WTC11 (cell line): ENCODE measurements around the gene RASGEF1C. TPM values are rescaled to one million over a fixed set of nuclear protein-coding genes. Genes with fewer than 3 reads are reported as not detected.
"Not testable (repeated sequence)": the region's sequence is repeated elsewhere in the genome, so short reads cannot be mapped to it uniquely, and the experiment has no call there.

ENCODE experiments used
- ATAC-seq: fragments of 200-7000 bp; cut with Tn5 transposase; 2 replicates; pipeline ENCODE4 v1.10.0; 2021; ENCODE audit warnings: mild to moderate bottlenecking, moderate library complexity
- CTCF ChIA-PET: fragments of 300-600 bp; sonication (Branson Sonifier 250); formaldehyde crosslinking; loops from one replicate; lab custom pipeline; 2021; ENCODE audit warnings: antibody characterized with exemption; lab: Charles Lee
- POLR2A ChIA-PET: fragments of 350-600 bp; sonication (Branson Sonifier 250); formaldehyde crosslinking; loops from one replicate; lab custom pipeline; 2021; ENCODE audit warnings: antibody characterized with exemption; lab: Charles Lee
- DNase-seq: peaks from one replicate; pipeline ENCODE4 v3.0.0; 2021; ENCODE audit warnings: low spot score
- H3K27ac Mint-ChIP-seq: 2 replicates; pipeline ENCODE4 v1.8.0; 2021; ENCODE audit warnings: mixed read lengths
- H3K27me3 Mint-ChIP-seq: 2 replicates; pipeline ENCODE4 v1.8.0; 2021; ENCODE audit warnings: low read depth, mild to moderate bottlenecking, moderate library complexity, mixed read lengths
- H3K36me3 Mint-ChIP-seq: 2 replicates; pipeline ENCODE4 v1.8.0; 2021; ENCODE audit warnings: mixed read lengths
- H3K4me1 Mint-ChIP-seq: 2 replicates; pipeline ENCODE4 v1.8.0; 2022; ENCODE audit warnings: mixed read lengths
- H3K4me3 Mint-ChIP-seq: 2 replicates; pipeline ENCODE4 v1.8.0; 2021; ENCODE audit warnings: mild to moderate bottlenecking, moderate library complexity, mixed read lengths
- H3K9me3 Mint-ChIP-seq: 2 replicates; pipeline ENCODE4 v1.8.0; 2021; ENCODE audit warnings: mixed read lengths
- ARID4B ChIP-seq: sonication (generic); formaldehyde crosslinking; IDR thresholded peaks from 2 replicates; pipeline ENCODE4 v1.8.0; 2023; ENCODE audit warnings: missing genetic modification reagents, mild to moderate bottlenecking, borderline replicate concordance
- CBFB ChIP-seq: sonication (generic); formaldehyde crosslinking; IDR thresholded peaks from 2 replicates; pipeline ENCODE4 v1.8.1; 2022; ENCODE audit warnings: mild to moderate bottlenecking, low read depth, missing genetic modification reagents
- E2F4 ChIP-seq: sonication (generic); formaldehyde crosslinking; IDR thresholded peaks from 2 replicates; pipeline ENCODE4 v1.8.1; 2022; ENCODE audit warnings: low read depth, mild to moderate bottlenecking, moderate library complexity, missing genetic modification reagents, borderline replicate concordance
- EMX1 ChIP-seq: fragments of 250-450 bp; sonication (Bioruptor Pico); IDR thresholded peaks from 2 replicates; pipeline ENCODE4 v1.8.0; 2021; ENCODE audit warnings: mild to moderate bottlenecking
- GRHL2 ChIP-seq: fragments of 250-450 bp; sonication (Bioruptor Pico); IDR thresholded peaks from 2 replicates; pipeline ENCODE4 v1.8.0; 2022; ENCODE audit warnings: mild to moderate bottlenecking, moderate library complexity; ENCODE audit not compliant: insufficient replicate concordance, severe bottlenecking
- HMGA2 ChIP-seq: fragments of 250-450 bp; sonication (Bioruptor Pico); IDR thresholded peaks from 2 replicates; pipeline ENCODE4 v1.4.0; 2021; ENCODE audit warnings: mild to moderate bottlenecking, moderate library complexity
- KAT7 ChIP-seq: sonication (generic); formaldehyde crosslinking; IDR thresholded peaks from 2 replicates; pipeline ENCODE4 v1.8.1; 2023; ENCODE audit warnings: missing genetic modification reagents, mild to moderate bottlenecking, borderline replicate concordance
- NFYB ChIP-seq: sonication (generic); formaldehyde crosslinking; conservative IDR thresholded peaks from 2 replicates; pipeline ENCODE4 v1.8.0; 2022; ENCODE audit warnings: low read depth, missing genetic modification reagents
- NR2C2 ChIP-seq: sonication (generic); formaldehyde crosslinking; IDR thresholded peaks from 2 replicates; pipeline ENCODE4 v1.8.0; 2022; ENCODE audit warnings: mild to moderate bottlenecking, missing genetic modification reagents
- SMAD3 ChIP-seq: sonication (generic); formaldehyde crosslinking; IDR thresholded peaks from 2 replicates; pipeline ENCODE4 v1.8.0; 2022; ENCODE audit warnings: missing genetic modification reagents, mild to moderate bottlenecking, borderline replicate concordance
- SMAD4 ChIP-seq: sonication (generic); formaldehyde crosslinking; IDR thresholded peaks from 2 replicates; pipeline ENCODE4 v1.8.0; 2022; ENCODE audit warnings: mild to moderate bottlenecking, missing genetic modification reagents
- TEAD4 ChIP-seq: sonication (generic); formaldehyde crosslinking; IDR thresholded peaks from 2 replicates; pipeline ENCODE4 v1.8.0; 2022; ENCODE audit warnings: mild to moderate bottlenecking, missing genetic modification reagents
- TP53 ChIP-seq: sonication (generic); formaldehyde crosslinking; IDR thresholded peaks from 2 replicates; pipeline ENCODE4 v1.8.1; 2023; ENCODE audit warnings: mild to moderate bottlenecking, missing genetic modification reagents
- ZMAT4 ChIP-seq: fragments of 250-450 bp; sonication (Bioruptor Pico); IDR thresholded peaks from 2 replicates; pipeline ENCODE4 v1.9.0; 2021; ENCODE audit warnings: mild to moderate bottlenecking
- ZNF232 ChIP-seq: sonication (generic); formaldehyde crosslinking; IDR thresholded peaks from 2 replicates; pipeline ENCODE4 v1.8.0; 2022; ENCODE audit warnings: mild to moderate bottlenecking, missing genetic modification reagents
- ZNF263 ChIP-seq: sonication (generic); formaldehyde crosslinking; IDR thresholded peaks from 2 replicates; pipeline ENCODE4 v1.8.1; 2022; ENCODE audit warnings: low read depth, mild to moderate bottlenecking, moderate library complexity, missing genetic modification reagents
- total RNA-seq: library from RNA; stranded (reverse); gene quantifications from 3 replicates; pipeline ENCODE4 v1.2.3, GENCODE V29; 2021
- TF ChIP-seq, protein P1 (sequence below): sonication (generic); formaldehyde crosslinking; IDR thresholded peaks from 2 replicates; pipeline ENCODE4 v1.8.0; 2023; ENCODE audit warnings: mild to moderate bottlenecking, missing genetic modification reagents
- TF ChIP-seq, protein P2 (sequence below): fragments of 250-450 bp; sonication (Bioruptor Pico); conservative IDR thresholded peaks from 2 replicates; pipeline ENCODE4 v1.9.0; 2021; ENCODE audit warnings: mild to moderate bottlenecking

The RASGEF1C gene
- total RNA-seq, 1 experiment from 2014 or later = 0.96 TPM

DNA sequence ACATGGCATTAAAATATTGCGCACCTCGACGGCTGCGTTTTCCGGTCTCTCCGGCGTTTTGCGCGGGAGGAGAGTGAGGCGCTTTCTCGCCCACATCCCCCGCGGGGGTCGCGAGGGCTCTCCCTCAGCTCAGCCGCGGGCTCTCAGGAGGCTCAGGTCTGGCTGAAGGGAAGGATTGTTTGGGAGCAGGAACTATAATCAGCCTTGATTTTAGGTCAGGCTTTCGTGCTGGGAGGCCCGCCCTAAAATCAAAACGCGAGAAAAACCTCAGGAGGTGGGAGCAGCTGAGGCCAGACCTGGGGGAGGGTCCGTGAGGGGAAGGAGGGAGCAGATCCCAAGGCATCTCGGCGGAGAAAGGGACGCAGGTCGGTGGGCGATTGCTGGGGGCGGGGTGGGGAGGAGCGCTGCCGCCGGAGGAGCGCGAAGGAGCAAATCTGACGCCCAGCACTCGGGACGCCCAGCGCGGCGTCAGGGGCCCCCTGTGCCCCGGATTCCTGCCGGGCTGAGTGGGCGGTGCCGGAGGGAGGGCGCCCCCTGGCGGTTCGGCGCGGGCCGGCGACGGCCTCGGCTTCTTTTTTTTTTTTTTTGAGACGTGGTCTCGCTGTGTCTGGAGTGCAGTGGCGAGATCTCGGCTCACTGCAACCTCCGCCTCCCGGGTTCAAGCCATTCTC, 118.8 kb downstream of the RASGEF1C start (continued):
- TF ChIP-seq, protein P1, sequence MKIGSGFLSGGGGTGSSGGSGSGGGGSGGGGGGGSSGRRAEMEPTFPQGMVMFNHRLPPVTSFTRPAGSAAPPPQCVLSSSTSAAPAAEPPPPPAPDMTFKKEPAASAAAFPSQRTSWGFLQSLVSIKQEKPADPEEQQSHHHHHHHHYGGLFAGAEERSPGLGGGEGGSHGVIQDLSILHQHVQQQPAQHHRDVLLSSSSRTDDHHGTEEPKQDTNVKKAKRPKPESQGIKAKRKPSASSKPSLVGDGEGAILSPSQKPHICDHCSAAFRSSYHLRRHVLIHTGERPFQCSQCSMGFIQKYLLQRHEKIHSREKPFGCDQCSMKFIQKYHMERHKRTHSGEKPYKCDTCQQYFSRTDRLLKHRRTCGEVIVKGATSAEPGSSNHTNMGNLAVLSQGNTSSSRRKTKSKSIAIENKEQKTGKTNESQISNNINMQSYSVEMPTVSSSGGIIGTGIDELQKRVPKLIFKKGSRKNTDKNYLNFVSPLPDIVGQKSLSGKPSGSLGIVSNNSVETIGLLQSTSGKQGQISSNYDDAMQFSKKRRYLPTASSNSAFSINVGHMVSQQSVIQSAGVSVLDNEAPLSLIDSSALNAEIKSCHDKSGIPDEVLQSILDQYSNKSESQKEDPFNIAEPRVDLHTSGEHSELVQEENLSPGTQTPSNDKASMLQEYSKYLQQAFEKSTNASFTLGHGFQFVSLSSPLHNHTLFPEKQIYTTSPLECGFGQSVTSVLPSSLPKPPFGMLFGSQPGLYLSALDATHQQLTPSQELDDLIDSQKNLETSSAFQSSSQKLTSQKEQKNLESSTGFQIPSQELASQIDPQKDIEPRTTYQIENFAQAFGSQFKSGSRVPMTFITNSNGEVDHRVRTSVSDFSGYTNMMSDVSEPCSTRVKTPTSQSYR (CRISPR knock-in tag) = no peak
- TF ChIP-seq KAT7 (CRISPR knock-in tag) = no peak; the same call in 1 of the 2 replicates
- no peak for TF ChIP-seq NR2C2
- no peak for TF ChIP-seq SMAD3 (CRISPR knock-in tag)
- TF ChIP-seq, protein P2, sequence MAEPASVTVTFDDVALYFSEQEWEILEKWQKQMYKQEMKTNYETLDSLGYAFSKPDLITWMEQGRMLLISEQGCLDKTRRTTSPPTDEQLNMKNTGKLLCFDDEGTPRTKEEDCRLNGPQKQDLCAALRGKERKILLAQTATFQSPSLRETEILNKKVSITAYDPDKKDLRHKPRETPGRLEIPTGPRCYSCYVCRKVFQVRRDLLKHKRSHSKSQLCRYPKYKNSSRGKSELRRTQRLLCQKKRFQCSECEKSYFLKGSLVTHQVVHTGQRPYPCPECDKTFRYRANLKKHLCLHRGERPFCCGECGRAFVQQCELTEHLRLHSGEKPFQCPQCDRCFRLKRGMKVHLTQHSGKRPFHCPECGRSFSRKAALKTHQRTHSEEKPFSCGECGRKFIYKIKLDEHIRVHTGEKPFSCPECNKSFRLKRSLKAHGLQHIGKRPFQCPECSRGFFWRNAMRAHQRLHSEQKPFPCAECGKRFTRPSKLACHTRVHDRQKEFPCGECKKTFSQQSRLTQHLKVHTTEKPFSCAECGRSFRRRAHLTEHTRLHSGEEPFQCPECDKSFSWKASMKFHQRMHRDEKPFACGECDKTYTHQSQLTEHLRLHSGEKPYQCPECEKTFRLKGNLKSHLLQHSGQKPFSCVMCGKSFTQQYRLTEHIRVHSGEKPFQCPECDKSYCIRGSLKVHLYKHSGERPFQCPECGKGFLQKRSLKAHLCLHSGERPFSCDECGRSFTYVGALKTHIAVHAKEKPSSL (CRISPR knock-in tag) = no peak
- TF ChIP-seq ARID4B (CRISPR knock-in tag) = 0 out of 2 replicates have a peak, but pooled peaks have one; percentile 40
- TF ChIP-seq SMAD4 (CRISPR knock-in tag) = no peak
- TF ChIP-seq ZNF232 = no peak
- 0 out of 2 replicates have a peak, but pooled peaks have one; percentile 27 for TF ChIP-seq EMX1 (CRISPR knock-in tag)
- TF ChIP-seq ZMAT4 (CRISPR knock-in tag) = no peak
- TF ChIP-seq GRHL2 (CRISPR knock-in tag) = no peak
- no peak for TF ChIP-seq CBFB (CRISPR knock-in tag)
- TF ChIP-seq HMGA2 = no peak
- no peak for TF ChIP-seq NFYB (CRISPR knock-in tag)
- no peak for TF ChIP-seq TP53
- TF ChIP-seq ZNF263 (CRISPR knock-in tag) = peak; percentile 78
- no peak for TF ChIP-seq TEAD4
- no peak for TF ChIP-seq E2F4 (CRISPR knock-in tag)

GRCh38 chr5:180089628-180090027, 119.4 kb downstream of the RASGEF1C start:
- Mint-ChIP-seq H3K27ac (peak overlapping the region; percentile 84; the same call in 1 of the 2 replicates), H3K4me3 (peak overlapping the region; percentile 68), H3K4me1 (peaks cover 46% of the 10 kb centered on the region)
- CTCF ChIA-PET = interaction anchor here (0.6 to 2.1 kb wide), 17 partner anchors 8 to 1873 kb away, joined by 3 to 8 read pairs (median 4); no protein-coding TSS in a partner anchor
- POLR2A ChIA-PET = interaction anchor here (0.6 to 1.3 kb wide), 8 partner anchors 19 to 1100 kb away, joined by 3 to 5 read pairs (median 4); no protein-coding TSS in a partner anchor
- DNase-seq, ATAC-seq, H3K9me3 Mint-ChIP-seq, H3K36me3 Mint-ChIP-seq, H3K27me3 Mint-ChIP-seq: not testable (repeated sequence)
